ENCODE measurements around the gene SPATA6. TPM values are rescaled to one million over a fixed set of nuclear protein-coding genes. Genes with fewer than 3 reads are reported as not detected.

Gene SPATA6
- polyA plus RNA-seq, 1 donor from 2014 or later, result 3.2 TPM

- H3K27me3 ChIP-seq (ENCODE audit: insufficient read depth, low read depth, low read length), result no peaks in the 10 kb centered on the region
- no peak overlapping the region for H3K9ac ChIP-seq (ENCODE audit: low read length)
- H3K79me2 ChIP-seq (replicated peaks; ENCODE audit: insufficient read depth, low read length), result no peaks in the 10 kb centered on the region
- H2AFZ ChIP-seq (ENCODE audit: low read depth, low read length), result no peak overlapping the region
- no peak overlapping the region for H3K4me2 ChIP-seq (ENCODE audit: low read length)
- H3K9me2 ChIP-seq (ENCODE audit: insufficient read depth, low read length), result no peaks in the 10 kb centered on the region
- H3K4me3 ChIP-seq (ENCODE audit: low read length), result no peak overlapping the region
- H3F3A ChIP-seq (ENCODE audit: insufficient read depth, low read length, poor library complexity, severe bottlenecking), result no peaks in the 10 kb centered on the region
- H3K27ac ChIP-seq (ENCODE audit: low read length), result no peak overlapping the region
- TF ChIP-seq, protein P1, sequence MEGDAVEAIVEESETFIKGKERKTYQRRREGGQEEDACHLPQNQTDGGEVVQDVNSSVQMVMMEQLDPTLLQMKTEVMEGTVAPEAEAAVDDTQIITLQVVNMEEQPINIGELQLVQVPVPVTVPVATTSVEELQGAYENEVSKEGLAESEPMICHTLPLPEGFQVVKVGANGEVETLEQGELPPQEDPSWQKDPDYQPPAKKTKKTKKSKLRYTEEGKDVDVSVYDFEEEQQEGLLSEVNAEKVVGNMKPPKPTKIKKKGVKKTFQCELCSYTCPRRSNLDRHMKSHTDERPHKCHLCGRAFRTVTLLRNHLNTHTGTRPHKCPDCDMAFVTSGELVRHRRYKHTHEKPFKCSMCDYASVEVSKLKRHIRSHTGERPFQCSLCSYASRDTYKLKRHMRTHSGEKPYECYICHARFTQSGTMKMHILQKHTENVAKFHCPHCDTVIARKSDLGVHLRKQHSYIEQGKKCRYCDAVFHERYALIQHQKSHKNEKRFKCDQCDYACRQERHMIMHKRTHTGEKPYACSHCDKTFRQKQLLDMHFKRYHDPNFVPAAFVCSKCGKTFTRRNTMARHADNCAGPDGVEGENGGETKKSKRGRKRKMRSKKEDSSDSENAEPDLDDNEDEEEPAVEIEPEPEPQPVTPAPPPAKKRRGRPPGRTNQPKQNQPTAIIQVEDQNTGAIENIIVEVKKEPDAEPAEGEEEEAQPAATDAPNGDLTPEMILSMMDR (IDR thresholded peaks at IDR 0.05; ENCODE audit: poor library complexity, severe bottlenecking), result no peak
- TF ChIP-seq EP300 (conservative IDR thresholded peaks at IDR 0.05; ENCODE audit: poor library complexity, severe bottlenecking), result no peak
- no peak for TF ChIP-seq MXI1 (conservative IDR thresholded peaks at IDR 0.05; ENCODE audit: poor library complexity, severe bottlenecking)
- no peak for TF ChIP-seq RAD21 (conservative IDR thresholded peaks at IDR 0.05)
- no peak for TF ChIP-seq EZH2 (IDR thresholded peaks at IDR 0.05; ENCODE audit: borderline replicate concordance, insufficient read depth, low read length, poor library complexity, severe bottlenecking)
- no peak for TF ChIP-seq TAF1 (IDR thresholded peaks at IDR 0.05; ENCODE audit: low read depth)
- TF ChIP-seq SMC3 (conservative IDR thresholded peaks at IDR 0.05; ENCODE audit: poor library complexity), result no peak
- TF ChIP-seq POLR2AphosphoS5 (IDR thresholded peaks at IDR 0.05), result no peak
- TF ChIP-seq, protein P2, sequence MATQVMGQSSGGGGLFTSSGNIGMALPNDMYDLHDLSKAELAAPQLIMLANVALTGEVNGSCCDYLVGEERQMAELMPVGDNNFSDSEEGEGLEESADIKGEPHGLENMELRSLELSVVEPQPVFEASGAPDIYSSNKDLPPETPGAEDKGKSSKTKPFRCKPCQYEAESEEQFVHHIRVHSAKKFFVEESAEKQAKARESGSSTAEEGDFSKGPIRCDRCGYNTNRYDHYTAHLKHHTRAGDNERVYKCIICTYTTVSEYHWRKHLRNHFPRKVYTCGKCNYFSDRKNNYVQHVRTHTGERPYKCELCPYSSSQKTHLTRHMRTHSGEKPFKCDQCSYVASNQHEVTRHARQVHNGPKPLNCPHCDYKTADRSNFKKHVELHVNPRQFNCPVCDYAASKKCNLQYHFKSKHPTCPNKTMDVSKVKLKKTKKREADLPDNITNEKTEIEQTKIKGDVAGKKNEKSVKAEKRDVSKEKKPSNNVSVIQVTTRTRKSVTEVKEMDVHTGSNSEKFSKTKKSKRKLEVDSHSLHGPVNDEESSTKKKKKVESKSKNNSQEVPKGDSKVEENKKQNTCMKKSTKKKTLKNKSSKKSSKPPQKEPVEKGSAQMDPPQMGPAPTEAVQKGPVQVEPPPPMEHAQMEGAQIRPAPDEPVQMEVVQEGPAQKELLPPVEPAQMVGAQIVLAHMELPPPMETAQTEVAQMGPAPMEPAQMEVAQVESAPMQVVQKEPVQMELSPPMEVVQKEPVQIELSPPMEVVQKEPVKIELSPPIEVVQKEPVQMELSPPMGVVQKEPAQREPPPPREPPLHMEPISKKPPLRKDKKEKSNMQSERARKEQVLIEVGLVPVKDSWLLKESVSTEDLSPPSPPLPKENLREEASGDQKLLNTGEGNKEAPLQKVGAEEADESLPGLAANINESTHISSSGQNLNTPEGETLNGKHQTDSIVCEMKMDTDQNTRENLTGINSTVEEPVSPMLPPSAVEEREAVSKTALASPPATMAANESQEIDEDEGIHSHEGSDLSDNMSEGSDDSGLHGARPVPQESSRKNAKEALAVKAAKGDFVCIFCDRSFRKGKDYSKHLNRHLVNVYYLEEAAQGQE (IDR thresholded peaks at IDR 0.05; ENCODE audit: borderline replicate concordance), result no peak
- H3K36me3 ChIP-seq (ENCODE audit: insufficient read depth, low read length), result no peaks in the 10 kb centered on the region
- no peaks in the 10 kb centered on the region for H3K9me3 ChIP-seq (ENCODE audit: low read length)
- H4K20me1 ChIP-seq (ENCODE audit: insufficient read depth), result no peaks in the 10 kb centered on the region
These were observed 97.2 kb downstream of the SPATA6 start for GRCh38 chr1:48374785-48375184.

DNA sequence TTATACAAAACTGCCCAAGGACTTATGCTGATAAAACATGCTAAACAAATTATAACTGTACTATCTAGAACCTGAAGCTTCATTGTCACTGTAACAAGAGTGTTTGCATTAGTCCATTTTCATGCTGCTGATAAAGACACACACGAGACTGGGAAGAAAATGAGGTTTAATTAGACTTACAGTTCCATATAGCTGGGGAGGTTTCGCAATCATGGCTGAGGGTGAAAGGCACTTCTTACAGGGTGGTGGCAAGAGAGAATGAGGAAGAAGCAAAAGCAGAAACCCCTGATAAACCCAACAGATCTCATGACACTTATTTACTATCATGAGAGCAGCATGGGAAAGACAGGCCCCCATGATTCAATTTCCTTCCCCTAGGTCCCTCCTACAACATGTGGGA lies 100.4 kb downstream of the SPATA6 start:
- Histone ChIP-seq H4K20me1 (ENCODE audit: insufficient read depth) (no peaks in the 10 kb centered on the region), H3K79me2 (replicated peaks; ENCODE audit: insufficient read depth, low read length) (no peaks in the 10 kb centered on the region), H3K27ac (ENCODE audit: low read length) (no peak overlapping the region), H3K9me2 (ENCODE audit: insufficient read depth, low read length) (no peaks in the 10 kb centered on the region), H3K36me3 (ENCODE audit: insufficient read depth, low read length) (no peaks in the 10 kb centered on the region), H3F3A (ENCODE audit: insufficient read depth, low read length, poor library complexity, severe bottlenecking) (no peaks in the 10 kb centered on the region), H3K9me3 (ENCODE audit: low read length) (no peaks in the 10 kb centered on the region), H2AFZ (ENCODE audit: low read depth, low read length) (no peak overlapping the region), H3K4me2 (ENCODE audit: low read length) (no peak overlapping the region), H3K9ac (ENCODE audit: low read length) (no peak overlapping the region), H3K27me3 (ENCODE audit: insufficient read depth, low read depth, low read length) (no peaks in the 10 kb centered on the region), H3K4me3 (ENCODE audit: low read length) (no peak overlapping the region)
- TF ChIP-seq MXI1 (conservative IDR thresholded peaks at IDR 0.05; ENCODE audit: poor library complexity, severe bottlenecking), result no peak
- no peak for TF ChIP-seq EP300 (conservative IDR thresholded peaks at IDR 0.05; ENCODE audit: poor library complexity, severe bottlenecking)
- no peak for TF ChIP-seq SMC3 (conservative IDR thresholded peaks at IDR 0.05; ENCODE audit: poor library complexity)
- TF ChIP-seq, protein P1 (IDR thresholded peaks at IDR 0.05; ENCODE audit: poor library complexity, severe bottlenecking), result no peak
- TF ChIP-seq TAF1 (IDR thresholded peaks at IDR 0.05; ENCODE audit: low read depth), result no peak
- TF ChIP-seq, protein P2 (IDR thresholded peaks at IDR 0.05; ENCODE audit: borderline replicate concordance), result no peak
- TF ChIP-seq RAD21 (conservative IDR thresholded peaks at IDR 0.05), result no peak
- no peak for TF ChIP-seq POLR2AphosphoS5 (IDR thresholded peaks at IDR 0.05)
- TF ChIP-seq EZH2 (IDR thresholded peaks at IDR 0.05; ENCODE audit: borderline replicate concordance, insufficient read depth, low read length, poor library complexity, severe bottlenecking), result no peak

Data from neural cell (in vitro differentiated cells).